Stimulated activated CD4-positive, alpha-beta T cell treated with anti-CD3 and anti-CD28 coated beads, TNF-alpha, amount 100 ng/mL, for 4 hours (primary cell): Measurements from ENCODE around the gene UBE2V1.
"Not testable (repeated sequence)": the region's sequence is repeated elsewhere in the genome, so short reads cannot be mapped to it uniquely, and the experiment has no call there.

Experiments used
- DNase-seq, 3 experiments: peaks; one replicate each; pipeline ENCODE4 v3.0.0-alpha.2; 2020; ENCODE audit warnings: low read depth in 3 of 3

Gene UBE2V1

DNA sequence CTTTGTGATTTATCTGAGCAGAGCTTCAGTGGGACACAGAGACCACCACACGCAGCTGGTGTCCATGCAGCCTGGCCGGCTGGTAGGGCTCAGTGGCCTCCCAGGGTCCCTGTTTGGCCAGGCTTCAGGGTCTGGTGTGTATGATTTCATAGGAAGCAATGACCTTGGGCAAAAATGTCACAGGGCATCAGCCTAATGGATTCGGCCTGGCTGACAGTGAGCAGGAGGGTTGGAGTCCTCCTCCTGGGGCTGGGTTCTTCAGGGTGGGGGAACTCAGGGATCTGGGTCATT, 47.7 kb downstream of the UBE2V1 start:
- no peak for DNase-seq

GRCh38 chr20:50063763-50064162, 49.2 kb downstream of the UBE2V1 start:
- not testable (repeated sequence) for DNase-seq

GRCh38 chr20:50062006-50062838, 50.7 kb downstream of the UBE2V1 start:
- no peak for DNase-seq

- DNase-seq = no peak
Measured at GRCh38 chr20:50061151-50062005, 51.6 kb downstream of the UBE2V1 start.

- no peak for DNase-seq
Measured at GRCh38 chr20:50058662-50059402, 54.1 kb downstream of the UBE2V1 start.

DNA sequence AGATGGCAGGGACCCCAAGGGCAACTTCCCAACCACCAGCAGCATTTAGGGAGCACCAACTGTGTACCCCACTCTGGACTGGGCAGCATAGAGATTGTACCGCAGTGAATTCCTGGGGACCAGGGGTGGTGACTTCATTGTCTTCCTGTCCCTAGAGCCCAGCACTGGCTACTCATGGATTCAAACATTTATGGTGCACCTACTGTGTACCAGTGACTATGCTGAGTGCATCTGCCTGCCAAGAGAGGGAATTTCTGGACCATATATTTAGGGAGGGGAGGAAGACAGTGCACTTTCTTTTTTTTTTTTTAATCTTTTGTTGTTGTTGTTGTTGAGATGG, 55.3 kb downstream of the UBE2V1 start:
- no peak for DNase-seq

DNA sequence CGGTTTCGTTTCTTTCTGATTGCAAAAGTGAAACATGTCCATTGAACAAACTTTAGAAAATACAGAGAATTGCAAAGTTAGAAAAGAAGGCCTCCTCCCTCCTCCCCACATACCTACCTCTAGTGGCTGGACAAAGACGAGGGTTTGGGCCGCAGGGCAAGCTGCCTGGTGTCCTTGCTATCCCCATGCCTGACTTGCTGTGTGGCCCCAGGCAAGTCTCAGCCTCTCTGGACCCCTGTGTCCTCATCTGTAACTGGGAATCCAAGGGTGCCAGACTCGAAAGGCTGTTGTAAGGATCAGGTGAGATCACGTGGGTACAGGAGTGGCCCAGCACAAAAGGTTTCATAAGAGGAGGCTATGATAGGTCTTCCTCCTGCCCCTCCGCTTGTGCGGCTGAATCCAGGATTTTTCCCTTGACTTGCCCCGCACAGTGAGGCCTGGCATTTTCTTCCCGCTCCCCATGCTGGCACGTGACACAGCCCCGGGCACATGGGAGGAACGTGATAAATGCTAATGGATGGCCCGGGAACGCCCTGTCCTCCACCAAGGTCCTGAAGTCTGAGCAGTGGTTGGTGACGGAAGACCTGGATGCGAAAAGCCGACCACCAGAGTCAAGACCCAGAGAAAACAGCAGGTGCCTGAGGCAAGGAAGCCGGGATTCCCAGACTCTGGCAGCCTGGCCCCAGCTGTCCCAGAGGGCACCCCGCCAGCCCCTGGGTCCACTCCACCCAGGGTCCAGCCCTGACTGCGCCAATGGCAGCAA, 55.8 kb downstream of the UBE2V1 start:
- no peak for DNase-seq

DNA sequence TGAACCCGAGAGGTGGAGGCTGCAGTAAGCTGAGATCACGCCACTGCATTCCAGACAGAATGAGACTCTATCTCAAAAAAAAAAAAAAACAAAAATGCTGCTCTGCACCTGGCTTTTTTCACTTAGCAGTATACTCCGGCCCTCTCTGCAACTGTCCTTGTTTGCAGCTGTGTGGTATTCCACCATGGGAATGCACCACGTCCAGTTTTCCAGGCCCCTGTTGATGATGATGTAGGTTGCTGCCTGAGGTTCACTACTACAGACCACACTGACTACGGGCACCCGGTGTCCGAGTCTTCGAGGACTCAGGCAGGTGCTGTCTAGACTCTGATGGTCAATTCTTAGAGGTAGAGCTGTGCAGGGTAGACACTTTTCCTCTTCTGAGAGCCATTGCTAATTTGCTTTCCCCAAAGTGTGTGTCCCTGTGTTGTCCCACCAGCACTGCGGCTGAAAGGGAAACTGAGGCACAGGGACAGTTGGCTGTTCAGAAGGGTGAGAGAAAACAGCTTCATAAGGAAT, 56.5 kb downstream of the UBE2V1 start:
- no peak for DNase-seq

GRCh38 chr20:50055524-50056083, 57.3 kb downstream of the UBE2V1 start:
- no peak for DNase-seq

- no peak for DNase-seq
Measured at GRCh38 chr20:50054626-50055511, 58.1 kb downstream of the UBE2V1 start.

GRCh38 chr20:50054231-50054547, 58.8 kb downstream of the UBE2V1 start:
- no peak for DNase-seq

GRCh38 chr20:50053362-50054230, 59.4 kb downstream of the UBE2V1 start:
- DNase-seq = no peak

GRCh38 chr20:50052550-50053361, 60.2 kb downstream of the UBE2V1 start:
- no peak for DNase-seq

GRCh38 chr20:50050660-50051308, 62.2 kb downstream of the UBE2V1 start:
- no peak for DNase-seq

DNA sequence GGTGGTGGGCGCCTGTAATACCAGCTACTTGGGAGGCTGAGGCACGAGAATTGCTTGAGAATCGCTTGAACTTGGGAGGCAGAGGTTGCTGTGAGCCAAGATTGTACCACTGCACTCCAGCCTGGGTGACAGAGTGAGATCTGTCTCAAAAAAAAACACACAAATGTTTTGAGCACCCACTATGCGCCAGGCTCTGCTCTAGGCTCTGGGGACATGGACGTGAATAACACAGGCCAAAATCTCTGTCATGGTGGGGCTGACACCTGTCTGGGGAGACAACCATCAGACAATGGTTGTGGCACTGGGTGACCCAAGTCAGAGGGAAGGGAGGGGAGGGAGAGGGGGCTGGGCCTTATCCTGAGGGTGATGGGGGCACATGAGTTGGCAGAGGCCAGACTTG, 62.7 kb downstream of the UBE2V1 start:
- DNase-seq = no peak

DNA sequence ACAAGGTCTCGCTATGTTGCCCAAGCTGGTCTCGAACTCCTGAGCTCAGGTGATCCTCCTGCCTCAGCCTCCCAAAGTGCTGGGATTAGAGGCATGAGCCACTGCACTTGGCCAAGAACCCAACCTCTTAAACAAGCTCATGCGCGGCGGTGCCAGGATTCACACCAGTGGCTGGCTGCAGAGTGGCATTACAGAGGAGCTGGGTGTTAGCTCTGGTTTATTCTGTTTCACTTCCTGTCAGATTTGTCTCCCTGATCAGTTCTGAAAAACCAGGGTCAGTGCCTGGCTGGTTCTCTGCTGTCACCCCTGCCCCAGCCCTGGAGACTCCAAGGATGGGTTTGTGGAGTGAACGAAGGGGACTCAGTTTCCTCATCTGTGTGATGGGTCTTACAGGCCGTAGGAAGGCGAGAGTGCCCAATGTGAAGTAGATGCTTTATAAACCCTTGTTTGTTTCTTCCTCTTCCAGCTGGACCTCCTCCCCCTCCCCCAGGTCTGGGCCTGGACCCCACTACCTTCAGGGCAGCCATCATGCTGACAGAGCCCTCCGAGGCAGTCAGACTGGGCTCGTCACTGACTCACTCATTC, 63.4 kb downstream of the UBE2V1 start:
- DNase-seq = no peak

DNA sequence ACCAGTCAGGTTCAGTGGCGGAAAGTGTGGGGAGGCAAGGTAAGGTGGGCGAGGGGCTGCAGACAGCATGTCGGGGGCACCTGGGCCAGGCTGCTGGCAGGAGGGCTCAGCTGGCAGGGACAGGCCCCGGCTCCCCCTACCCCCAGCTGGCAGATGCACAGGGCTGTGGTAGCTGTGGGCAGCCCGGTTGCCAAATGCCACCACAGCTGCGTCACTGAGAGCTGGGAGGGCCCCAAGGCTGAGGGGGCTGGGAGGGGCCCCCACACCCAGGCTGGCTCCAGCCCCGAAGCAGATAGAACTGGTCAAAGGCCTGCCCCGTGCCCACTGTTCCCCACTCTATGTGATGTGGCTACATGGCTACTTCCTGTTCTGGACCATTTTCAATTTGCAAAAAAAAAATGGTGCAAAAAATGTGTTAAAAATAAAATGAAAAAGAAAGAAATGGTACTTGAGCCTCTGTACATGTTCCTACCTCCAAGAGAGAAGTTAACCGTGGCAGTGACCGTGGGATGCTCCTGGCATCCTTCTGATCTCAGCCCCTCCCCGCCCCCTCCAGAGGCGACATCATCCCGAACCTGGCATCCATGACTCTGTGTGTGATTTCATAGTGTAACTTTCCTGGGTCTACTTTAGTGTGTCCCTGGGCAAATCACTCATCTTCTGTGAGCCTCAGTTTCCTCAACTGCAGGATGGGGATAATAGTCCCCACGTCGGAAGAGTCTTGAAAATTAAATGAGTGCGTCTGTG, 64.4 kb downstream of the UBE2V1 start:
- DNase-seq = no peak
